Caco-2 (cell line): ENCODE data around the gene PGRMC1. TPM values are rescaled to one million over a fixed set of nuclear protein-coding genes. Genes with fewer than 3 reads are reported as not detected.

Source experiments
- BruUV-seq: library from RNA; stranded (reverse); fragments of 400-500 nt; replicated peaks from 2 replicates; lab custom pipeline; 2021; lab: Mats Ljungman, UMichigan
- CTCF ChIA-PET: fragments of 300-600 bp; sonication (Branson Sonifier 250); formaldehyde crosslinking; loops from one replicate; lab custom pipeline; 2022; ENCODE audit warnings: antibody characterized with exemption; lab: Charles Lee
- POLR2A ChIA-PET: fragments of 300-600 bp; sonication (Branson Sonifier 250); formaldehyde crosslinking; loops from one replicate; lab custom pipeline; 2022; ENCODE audit warnings: antibody characterized with exemption; lab: Charles Lee
- DNase-seq, 2 experiments: peaks; one replicate each; pipeline versions ENCODE4 v3.0.0 to v3.0.0-alpha.2; 2020 to 2022
- H3K27me3 ChIP-seq: replicated peaks from 2 replicates; pipeline ENCODE4 v1.6.0; 2011; ENCODE audit warnings: low read length; ENCODE audit not compliant: control insufficient read depth, insufficient read depth
- H3K36me3 ChIP-seq: 2 replicates; pipeline ENCODE4 v1.5.1; 2011; ENCODE audit warnings: low read length; ENCODE audit not compliant: control insufficient read depth, insufficient read depth
- H3K4me1 ChIP-seq: fragments of 250-450 bp; sonication (Bioruptor Pico); 2 replicates; pipeline ENCODE4 v1.5.1; 2020; ENCODE audit warnings: mild to moderate bottlenecking
- H3K4me3 ChIP-seq: 2 replicates; pipeline ENCODE4 v1.5.1; 2011; ENCODE audit warnings: low read depth, mild to moderate bottlenecking, control low read depth, low read length
- H3K9me3 ChIP-seq: fragments of 250-450 bp; sonication (Bioruptor Pico); 2 replicates; pipeline ENCODE4 v1.5.1; 2020; ENCODE audit warnings: mild to moderate bottlenecking, moderate library complexity
- H3K27ac Mint-ChIP-seq: one replicate; pipeline ENCODE4 v1.8.0; 2022; ENCODE audit warnings: mixed read lengths; ENCODE audit not compliant: unreplicated experiment
- H3K27me3 Mint-ChIP-seq: one replicate; pipeline ENCODE4 v1.8.0; 2022; ENCODE audit warnings: mixed read lengths; ENCODE audit not compliant: insufficient read depth, unreplicated experiment
- H3K36me3 Mint-ChIP-seq: one replicate; pipeline ENCODE4 v1.8.0; 2022; ENCODE audit warnings: mild to moderate bottlenecking, mixed read lengths; ENCODE audit not compliant: insufficient read depth, unreplicated experiment
- H3K4me1 Mint-ChIP-seq: one replicate; pipeline ENCODE4 v1.8.0; 2022; ENCODE audit warnings: low read depth, mixed read lengths; ENCODE audit not compliant: unreplicated experiment
- H3K4me3 Mint-ChIP-seq: one replicate; pipeline ENCODE4 v1.8.0; 2022; ENCODE audit warnings: mild to moderate bottlenecking, moderate library complexity, mixed read lengths; ENCODE audit not compliant: unreplicated experiment
- H3K9me3 Mint-ChIP-seq: one replicate; pipeline ENCODE4 v1.8.0; 2022; ENCODE audit warnings: mixed read lengths; ENCODE audit not compliant: unreplicated experiment
- CTCF ChIP-seq, 2 experiments: fragments of 200-600 bp in 1 of 2; IDR thresholded peaks; 1 replicate in 1 of 2; 2 replicates in 1 of 2; pipeline versions ENCODE4 v1.5.1 to v1.8.0; 2011 to 2022; ENCODE audit warnings: antibody characterized with exemption in 1 of 2, control low read depth in 1 of 2, inconsistent platforms in 1 of 2, low read depth in 1 of 2, low read length in 1 of 2, mild to moderate bottlenecking in 1 of 2, moderate library complexity in 1 of 2; ENCODE audit not compliant: insufficient read depth in 1 of 2, severe bottlenecking in 1 of 2, unreplicated experiment in 1 of 2
- intact Hi-C: fragments of 100-400 bp; cut with micrococcal nuclease; formaldehyde crosslinking; loops from one replicate; pipeline ENCODE4 v1.10.0; 2022; ENCODE audit not compliant: unreplicated experiment
- total RNA-seq: library from RNA; stranded (reverse); gene quantifications from 2 replicates; pipeline ENCODE4 v1.2.3, GENCODE V29; 2022

Gene PGRMC1
- total RNA-seq, 1 experiment from 2014 or later, result 107 TPM

GRCh38 chrX:119211649-119212014 is 24.5 kb upstream of the PGRMC1 start:
- Histone ChIP-seq H3K9me3 (no peaks in the 10 kb centered on the region), H3K4me3 (no peak overlapping the region), H3K4me1 (no peaks in the 10 kb centered on the region), H3K27me3 (no peaks in the 10 kb centered on the region), H3K36me3 (no peaks in the 10 kb centered on the region)
- intact Hi-C loops, result no loop called here
- no TSS peak for BruUV-seq
- Mint-ChIP-seq H3K4me3 (no peak overlapping the region), H3K4me1 (no peaks in the 10 kb centered on the region), H3K27me3 (peaks cover 10% of the 10 kb centered on the region), H3K36me3 (no peaks in the 10 kb centered on the region), H3K9me3 (no peaks in the 10 kb centered on the region), H3K27ac (no peak overlapping the region)
- no peak for DNase-seq
- no peak for TF ChIP-seq CTCF (IDR thresholded peaks at IDR 0.05; ENCODE audit: insufficient read depth in 1 of 2, low read depth in 1 of 2, low read length in 1 of 2, severe bottlenecking in 1 of 2, unreplicated experiment in 1 of 2)
- POLR2A ChIA-PET, result no interaction called here
- CTCF ChIA-PET, result no interaction called here

GRCh38 chrX:119218198-119218597 is 17.9 kb upstream of the PGRMC1 start:
- Mint-ChIP-seq H3K36me3 (no peaks in the 10 kb centered on the region), H3K27ac (no peak overlapping the region), H3K9me3 (no peaks in the 10 kb centered on the region), H3K4me3 (no peak overlapping the region), H3K27me3 (peaks cover 13% of the 10 kb centered on the region), H3K4me1 (no peaks in the 10 kb centered on the region)
- H3K27me3 ChIP-seq, result no peaks in the 10 kb centered on the region
- H3K4me3 ChIP-seq, result no peak overlapping the region
- no peaks in the 10 kb centered on the region for H3K9me3 ChIP-seq
- ChIA-PET POLR2A (no interaction called here), CTCF (interaction anchor here (0.7 kb wide), 1 partner anchor 119 kb away, joined by 9 read pairs; no protein-coding TSS in a partner anchor)
- DNase-seq, result no peak
- TF ChIP-seq CTCF (IDR thresholded peaks at IDR 0.05; ENCODE audit: insufficient read depth in 1 of 2, low read depth in 1 of 2, low read length in 1 of 2, severe bottlenecking in 1 of 2, unreplicated experiment in 1 of 2), result peak in 1 of 2 experiments; percentile 12
- no TSS peak for BruUV-seq
- intact Hi-C loops, result loop anchor here (1.0 kb wide), 2 partner anchors 73 to 100 kb away; no protein-coding TSS in a partner anchor
- no peaks in the 10 kb centered on the region for H3K4me1 ChIP-seq
- no peaks in the 10 kb centered on the region for H3K36me3 ChIP-seq

GRCh38 chrX:119222932-119223331 is 13.2 kb upstream of the PGRMC1 start:
- no peak for TF ChIP-seq CTCF (IDR thresholded peaks at IDR 0.05; ENCODE audit: insufficient read depth in 1 of 2, low read depth in 1 of 2, low read length in 1 of 2, severe bottlenecking in 1 of 2, unreplicated experiment in 1 of 2)
- Mint-ChIP-seq H3K4me1 (peaks cover 7% of the 10 kb centered on the region), H3K27ac (no peak overlapping the region), H3K36me3 (no peaks in the 10 kb centered on the region), H3K9me3 (no peaks in the 10 kb centered on the region), H3K4me3 (no peak overlapping the region), H3K27me3 (peaks cover 15% of the 10 kb centered on the region)
- no peaks in the 10 kb centered on the region for H3K9me3 ChIP-seq
- no peaks in the 10 kb centered on the region for H3K27me3 ChIP-seq
- H3K4me1 ChIP-seq, result no peaks in the 10 kb centered on the region
- no TSS peak for BruUV-seq
- H3K4me3 ChIP-seq, result no peak overlapping the region
- intact Hi-C loops, result no loop called here
- no peak for DNase-seq
- H3K36me3 ChIP-seq, result no peaks in the 10 kb centered on the region
- ChIA-PET POLR2A (no interaction called here), CTCF (no interaction called here)
